Stimulated activated CD4-positive, alpha-beta T cell treated with anti-CD3 and anti-CD28 coated beads, Interleukin-12 subunit alpha, Interleukin-12 subunit beta, amount 100 ng/mL, for 24 hours (primary cell): ENCODE measurements around the gene C6orf132.

Source experiments
- DNase-seq, 2 experiments: peaks; one replicate each; pipeline ENCODE4 v3.0.0-alpha.2; 2020; ENCODE audit warnings: low read depth in 2 of 2

Gene C6orf132

GRCh38 chr6:42105709-42106108 is 36.7 kb downstream of the C6orf132 start:
- no peak for DNase-seq

GRCh38 chr6:42105156-42105648 is 37.2 kb downstream of the C6orf132 start:
- no peak for DNase-seq

- DNase-seq = no peak
These were observed 37.7 kb downstream of the C6orf132 start for GRCh38 chr6:42104804-42105125.

GRCh38 chr6:42104095-42104803 is 38.2 kb downstream of the C6orf132 start:
- DNase-seq = peak; percentile 55 to 71

- DNase-seq = no peak
These were observed 38.7 kb downstream of the C6orf132 start for GRCh38 chr6:42103753-42104094.

- DNase-seq = no peak
These were observed 39.2 kb downstream of the C6orf132 start for GRCh38 chr6:42103216-42103615.

- DNase-seq = no peak
These were observed 41.2 kb downstream of the C6orf132 start for GRCh38 chr6:42101186-42101657.

- DNase-seq = peak in 1 of 2 experiments; percentile 6
These were observed 42.2 kb downstream of the C6orf132 start for GRCh38 chr6:42100029-42100901.

- peak in 1 of 2 experiments; percentile 28 for DNase-seq
These were observed 42.9 kb downstream of the C6orf132 start for GRCh38 chr6:42099340-42100028.

GRCh38 chr6:42095776-42096541 is 46.5 kb downstream of the C6orf132 start:
- DNase-seq = no peak

- no peak for DNase-seq
These were observed 47.3 kb downstream of the C6orf132 start for GRCh38 chr6:42095094-42095493.

- no peak for DNase-seq
These were observed 48.7 kb downstream of the C6orf132 start for GRCh38 chr6:42093582-42094329.

GRCh38 chr6:42091718-42092023 is 50.7 kb downstream of the C6orf132 start:
- DNase-seq = no peak

GRCh38 chr6:42090819-42091717 is 51.4 kb downstream of the C6orf132 start:
- no peak for DNase-seq

GRCh38 chr6:42088101-42088591 is 54.3 kb downstream of the C6orf132 start:
- no peak for DNase-seq

GRCh38 chr6:42086046-42087035 is 56.1 kb downstream of the C6orf132 start:
- DNase-seq = no peak

- DNase-seq = no peak
These were observed 57.5 kb downstream of the C6orf132 start for GRCh38 chr6:42084889-42085288.

- no peak for DNase-seq
These were observed 58.9 kb downstream of the C6orf132 start for GRCh38 chr6:42083530-42083929.
